Fibroblast of gingiva (primary cell): ENCODE data around the gene TEPSIN.
A peak's percentile ranks its signal among the peaks of the same experiment; 100 is the strongest.
"Not testable (repeated sequence)": the region's sequence is repeated elsewhere in the genome, so short reads cannot be mapped to it uniquely, and the experiment has no call there.

Experiments used
- DNase-seq: peaks from one replicate; pipeline ENCODE4 v3.0.0-alpha.2; 2011; ENCODE audit warnings: low read depth

Gene TEPSIN

GRCh38 chr17:81236784-81237183, 2.1 kb downstream of the TEPSIN start:
- DNase-seq: no peak

GRCh38 chr17:81235822-81236740, 2.8 kb downstream of the TEPSIN start:
- DNase-seq: no peak

- no peak for DNase-seq
These were observed 3.7 kb downstream of the TEPSIN start for GRCh38 chr17:81234940-81235821.

- no peak for DNase-seq
These were observed 4.4 kb downstream of the TEPSIN start for GRCh38 chr17:81234506-81234855.

- DNase-seq: no peak
These were observed 4.9 kb downstream of the TEPSIN start for GRCh38 chr17:81233811-81234505.

GRCh38 chr17:81233316-81233715, 5.5 kb downstream of the TEPSIN start:
- no peak for DNase-seq

GRCh38 chr17:81232616-81233241, 6.1 kb downstream of the TEPSIN start:
- DNase-seq: no peak

- DNase-seq: no peak
These were observed 6.9 kb downstream of the TEPSIN start for GRCh38 chr17:81231766-81232581.

GRCh38 chr17:81231121-81231645, 7.7 kb downstream of the TEPSIN start:
- no peak for DNase-seq

- DNase-seq: no peak
These were observed 8.6 kb downstream of the TEPSIN start for GRCh38 chr17:81230043-81230820.

- DNase-seq: no peak
These were observed 9.3 kb downstream of the TEPSIN start for GRCh38 chr17:81229666-81229920.

GRCh38 chr17:81228834-81229665, 9.8 kb downstream of the TEPSIN start:
- no peak for DNase-seq

GRCh38 chr17:81228420-81228819, 10.4 kb downstream of the TEPSIN start:
- no peak for DNase-seq

GRCh38 chr17:81227630-81228029, 11.2 kb downstream of the TEPSIN start:
- not testable (repeated sequence) for DNase-seq

- no peak for DNase-seq
These were observed 15.1 kb downstream of the TEPSIN start for GRCh38 chr17:81223762-81224130.

- peak; percentile 98 for DNase-seq
These were observed 15.7 kb downstream of the TEPSIN start, which contains the start of gene CEP131 for GRCh38 chr17:81222906-81223761. CEP131 (minus strand) TSS chr17:81222965; CDS start chr17:81220056, 2,909 bp downstream.

- DNase-seq: no peak
These were observed 16.3 kb downstream of the TEPSIN start for GRCh38 chr17:81222620-81222905.

- no peak for DNase-seq
These were observed 16.8 kb downstream of the TEPSIN start for GRCh38 chr17:81221842-81222619.
